Measurements from ENCODE around the gene UBL4B.
A peak's percentile ranks its signal among the peaks of the same experiment; 100 is the strongest.

Gene UBL4B

GRCh38 chr1:110155878-110156522 lies 43.8 kb downstream of the UBL4B start:
- ATAC-seq (no peak), DNase-seq (peak; percentile 68)

- DNase-seq (no peak), ATAC-seq (no peak)
Observed at GRCh38 chr1:110158261-110158660, 46.0 kb downstream of the UBL4B start.

GRCh38 chr1:110159168-110159567 lies 46.9 kb downstream of the UBL4B start:
- no peak for DNase-seq
- ATAC-seq, result no peak

- ATAC-seq, result no peak
Observed at GRCh38 chr1:110160538-110161100, 48.4 kb downstream of the UBL4B start.

GRCh38 chr1:110161165-110161564 lies 48.9 kb downstream of the UBL4B start:
- no peak for ATAC-seq

More at GRCh38 chr1:110160538-110161100, 48.4 kb downstream of the UBL4B start:
- DNase-seq, result no peak

GRCh38 chr1:110161849-110162248 lies 49.6 kb downstream of the UBL4B start:
- no peak for DNase-seq
- no peak for ATAC-seq

More at GRCh38 chr1:110161165-110161564, 48.9 kb downstream of the UBL4B start:
- DNase-seq, result no peak

Measured in stimulated activated naive CD8-positive, alpha-beta T cell treated with anti-CD3 and anti-CD28 coated beads, Interleukin-15, Interleukin-2, amounts not matched to agents 100 U/mL and 50 U/mL, for 24 hours (primary cell).